ENCODE data around the gene OXGR1.
A peak's percentile ranks its signal among the peaks of the same experiment; 100 is the strongest.
"Not testable (repeated sequence)": the region's sequence is repeated elsewhere in the genome, so short reads cannot be mapped to it uniquely, and the experiment has no call there.

OXGR1 gene

GRCh38 chr13:97004886-97005285, 10.6 kb upstream of the OXGR1 start:
- DNase-seq = no peak

GRCh38 chr13:97004096-97004876, 10.0 kb upstream of the OXGR1 start:
- DNase-seq = peak; percentile 87

GRCh38 chr13:97003071-97003470, 8.8 kb upstream of the OXGR1 start:
- no peak for DNase-seq

- DNase-seq = no peak
Measured at GRCh38 chr13:97002581-97002980, 8.3 kb upstream of the OXGR1 start.

GRCh38 chr13:97001636-97002035, 7.4 kb upstream of the OXGR1 start:
- no peak for DNase-seq

- DNase-seq = no peak
Measured at GRCh38 chr13:97000295-97000925, 6.1 kb upstream of the OXGR1 start.

GRCh38 chr13:96999091-96999490, 4.8 kb upstream of the OXGR1 start:
- no peak for DNase-seq

- no peak for DNase-seq
Measured at GRCh38 chr13:96998051-96998450, 3.8 kb upstream of the OXGR1 start.

- no peak for DNase-seq
Measured at GRCh38 chr13:96996886-96997285, 2.6 kb upstream of the OXGR1 start.

GRCh38 chr13:96996107-96996506, 1.8 kb upstream of the OXGR1 start:
- no peak for DNase-seq

GRCh38 chr13:96994858-96995243, 575 bp upstream of the OXGR1 start:
- DNase-seq = no peak

- DNase-seq = no peak
Measured at GRCh38 chr13:96993634-96994016, 651 bp downstream of the OXGR1 start.

GRCh38 chr13:96992633-96993032, 1.6 kb downstream of the OXGR1 start:
- DNase-seq = no peak

- no peak for DNase-seq
Measured at GRCh38 chr13:96991072-96991471, 3.2 kb downstream of the OXGR1 start.

- DNase-seq = no peak
Measured at GRCh38 chr13:96988441-96988840, 5.8 kb downstream of the OXGR1 start.

- DNase-seq = peak; percentile 83
Measured at GRCh38 chr13:96984051-96984508, 10.2 kb downstream of the OXGR1 start.

- no peak for DNase-seq
Measured at GRCh38 chr13:96982672-96983071, 11.6 kb downstream of the OXGR1 start.

- DNase-seq = not testable (repeated sequence)
Measured at GRCh38 chr13:96979861-96980260, 14.4 kb downstream of the OXGR1 start.

GRCh38 chr13:96968027-96968426, 26.2 kb downstream of the OXGR1 start:
- no peak for DNase-seq

- no peak for DNase-seq
Measured at GRCh38 chr13:96967248-96967745, 27.0 kb downstream of the OXGR1 start.

- no peak for DNase-seq
Measured at GRCh38 chr13:96966415-96967102, 27.7 kb downstream of the OXGR1 start.

- no peak for DNase-seq
Measured at GRCh38 chr13:96963786-96964475, 30.3 kb downstream of the OXGR1 start.

GRCh38 chr13:96960379-96960778, 33.9 kb downstream of the OXGR1 start:
- no peak for DNase-seq
